Measurements from ENCODE around the gene SYN1.

DNA sequence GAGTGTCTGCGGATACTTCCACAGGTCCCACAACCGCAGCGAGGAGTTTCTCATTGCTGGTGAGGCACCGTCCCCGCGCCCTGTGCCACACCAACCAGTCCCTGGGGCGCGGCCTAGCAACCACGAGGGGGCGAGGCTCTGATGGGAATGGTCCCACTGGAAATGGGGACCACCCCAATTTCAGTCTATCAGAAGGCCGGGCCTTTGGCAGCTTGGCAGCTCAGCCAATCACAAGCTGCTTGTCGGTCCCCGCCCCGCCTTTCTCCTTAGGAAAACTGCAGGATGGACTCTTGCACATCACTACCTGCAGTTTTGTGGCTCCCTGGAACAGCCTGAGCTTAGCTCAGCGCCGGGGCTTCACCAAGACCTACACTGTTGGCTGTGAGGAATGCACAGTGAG is 34.4 kb downstream of the SYN1 start:
- TF ChIP-seq, protein P1, sequence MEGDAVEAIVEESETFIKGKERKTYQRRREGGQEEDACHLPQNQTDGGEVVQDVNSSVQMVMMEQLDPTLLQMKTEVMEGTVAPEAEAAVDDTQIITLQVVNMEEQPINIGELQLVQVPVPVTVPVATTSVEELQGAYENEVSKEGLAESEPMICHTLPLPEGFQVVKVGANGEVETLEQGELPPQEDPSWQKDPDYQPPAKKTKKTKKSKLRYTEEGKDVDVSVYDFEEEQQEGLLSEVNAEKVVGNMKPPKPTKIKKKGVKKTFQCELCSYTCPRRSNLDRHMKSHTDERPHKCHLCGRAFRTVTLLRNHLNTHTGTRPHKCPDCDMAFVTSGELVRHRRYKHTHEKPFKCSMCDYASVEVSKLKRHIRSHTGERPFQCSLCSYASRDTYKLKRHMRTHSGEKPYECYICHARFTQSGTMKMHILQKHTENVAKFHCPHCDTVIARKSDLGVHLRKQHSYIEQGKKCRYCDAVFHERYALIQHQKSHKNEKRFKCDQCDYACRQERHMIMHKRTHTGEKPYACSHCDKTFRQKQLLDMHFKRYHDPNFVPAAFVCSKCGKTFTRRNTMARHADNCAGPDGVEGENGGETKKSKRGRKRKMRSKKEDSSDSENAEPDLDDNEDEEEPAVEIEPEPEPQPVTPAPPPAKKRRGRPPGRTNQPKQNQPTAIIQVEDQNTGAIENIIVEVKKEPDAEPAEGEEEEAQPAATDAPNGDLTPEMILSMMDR (IDR thresholded peaks at IDR 0.05) = no peak
- no peak for TF ChIP-seq POLR2A (IDR thresholded peaks at IDR 0.05)
